GM04504 (cell line): Measurements from ENCODE around the gene CCL16.
"Not testable (repeated sequence)": the region's sequence is repeated elsewhere in the genome, so short reads cannot be mapped to it uniquely, and the experiment has no call there.

Experiments used
- DNase-seq: peaks from one replicate; pipeline ENCODE4 v3.0.0-alpha.2; 2012; ENCODE audit warnings: low read depth

CCL16 gene

DNA sequence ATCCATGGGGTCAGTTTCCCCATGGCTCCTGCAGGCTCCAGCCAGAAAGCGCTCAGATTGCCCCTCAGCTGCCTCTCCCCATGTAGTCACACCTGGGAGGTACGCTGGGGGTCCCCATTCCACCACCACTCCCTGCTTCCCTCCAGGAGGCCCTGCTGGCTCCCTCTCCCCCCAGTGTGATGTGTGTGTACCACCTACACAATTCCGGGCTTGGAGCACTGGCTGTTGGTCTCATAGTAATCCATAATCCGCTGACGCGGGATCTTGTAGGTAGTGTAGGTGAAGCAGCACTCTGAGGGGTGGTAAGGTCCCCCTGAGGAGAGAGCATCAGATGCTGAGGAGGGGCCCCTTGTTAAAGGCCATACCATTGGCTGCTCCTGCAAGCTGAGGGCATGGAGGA lies 2.8 kb upstream of the CCL16 start:
- no peak for DNase-seq

DNA sequence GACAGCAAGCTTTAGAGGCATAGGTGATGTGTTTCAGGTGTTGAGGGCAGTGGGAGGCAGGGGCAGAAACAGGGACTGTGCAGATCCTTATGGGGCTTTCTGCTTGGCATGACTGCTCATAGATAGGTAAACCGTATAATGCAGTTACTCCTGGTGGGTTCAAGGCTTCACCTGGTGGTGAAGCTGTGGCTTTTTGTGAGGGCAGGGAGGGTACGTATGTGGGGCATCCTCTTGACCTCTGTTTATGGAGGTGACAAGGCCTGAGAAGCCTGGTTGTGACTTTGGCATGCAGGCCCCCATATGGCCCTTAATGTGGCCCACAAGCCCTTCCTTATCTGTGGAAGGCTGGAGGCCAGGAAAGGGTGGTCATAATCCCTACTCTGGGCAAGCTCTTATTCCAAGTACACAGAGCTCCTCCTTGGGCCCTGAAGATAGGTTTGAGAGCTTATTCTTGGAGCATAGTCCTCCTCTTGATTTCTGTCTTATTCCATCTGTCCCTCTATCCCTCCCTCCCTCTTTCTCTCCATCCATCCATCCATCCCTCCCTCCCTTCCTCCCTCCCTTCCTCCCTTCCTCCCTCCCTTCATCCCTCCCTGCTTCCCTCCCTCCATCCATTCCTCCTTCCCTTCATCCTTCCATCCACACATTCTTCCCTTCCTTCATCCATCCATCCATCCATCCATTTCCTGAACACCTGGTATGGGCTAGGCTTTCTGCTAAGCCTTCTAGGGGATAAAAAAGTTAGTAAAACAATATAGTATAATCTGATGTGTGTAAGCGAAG lies 1.3 kb upstream of the CCL16 start:
- no peak for DNase-seq

DNA sequence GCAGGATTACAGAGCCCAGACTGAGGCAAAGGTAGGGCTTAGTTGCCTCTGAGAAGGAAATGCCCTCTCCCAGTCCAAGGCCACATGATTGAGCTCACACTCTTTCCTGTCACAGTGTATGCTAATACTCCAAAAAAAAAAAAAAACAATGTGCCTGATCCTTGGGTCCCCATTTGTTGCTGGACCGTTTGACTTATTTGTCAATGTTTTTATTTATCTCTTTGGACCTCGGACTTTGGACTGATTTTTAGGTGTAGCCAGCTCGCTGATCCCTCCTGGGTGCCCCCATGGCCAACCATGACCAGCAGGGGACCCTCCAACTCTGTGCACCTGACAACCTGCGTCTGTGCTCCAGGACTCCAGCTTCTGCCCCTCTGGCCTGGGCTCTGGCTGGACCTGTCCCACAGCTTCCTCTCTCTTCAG lies 622 bp upstream of the CCL16 start:
- no peak for DNase-seq

DNA sequence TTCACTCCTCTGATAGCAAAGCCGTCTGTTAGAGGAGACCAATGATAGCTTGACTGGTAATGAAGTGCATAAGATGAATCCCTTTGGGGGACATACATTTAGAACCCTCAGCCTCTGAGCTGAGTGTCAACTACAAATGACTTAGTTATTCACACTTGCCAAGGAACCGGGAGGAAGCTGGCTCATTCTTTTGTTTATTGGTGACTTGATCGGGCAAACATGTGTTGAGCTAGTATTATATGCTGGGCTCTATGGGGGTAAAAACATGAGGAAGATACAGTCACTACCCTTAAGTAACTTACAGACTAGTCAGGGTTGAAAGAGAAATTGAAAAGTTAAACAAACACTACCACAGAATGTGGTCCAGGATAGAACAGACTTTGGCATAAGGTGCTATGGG lies 3.0 kb downstream of the CCL16 start:
- no peak for DNase-seq

DNA sequence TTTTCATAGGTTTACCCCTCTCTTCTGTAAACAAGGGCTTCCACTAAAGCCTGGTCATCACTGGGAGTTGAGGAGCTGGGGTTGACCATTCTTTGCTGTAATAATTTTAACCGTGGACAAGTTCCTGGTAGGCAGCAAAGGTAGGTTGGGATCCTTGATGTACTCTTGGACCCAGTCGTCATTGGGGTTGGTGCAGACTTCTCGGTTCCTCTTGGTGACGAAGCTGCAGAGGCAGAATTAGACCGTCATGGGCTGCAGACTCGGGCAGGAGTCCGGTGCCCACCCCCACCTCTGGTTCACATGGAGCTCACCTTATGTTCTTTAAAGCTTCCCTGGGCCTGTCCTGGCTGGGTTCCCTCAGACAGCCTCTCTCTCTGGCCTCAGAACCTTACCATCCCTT lies 3.8 kb downstream of the CCL16 start:
- DNase-seq = no peak

DNA sequence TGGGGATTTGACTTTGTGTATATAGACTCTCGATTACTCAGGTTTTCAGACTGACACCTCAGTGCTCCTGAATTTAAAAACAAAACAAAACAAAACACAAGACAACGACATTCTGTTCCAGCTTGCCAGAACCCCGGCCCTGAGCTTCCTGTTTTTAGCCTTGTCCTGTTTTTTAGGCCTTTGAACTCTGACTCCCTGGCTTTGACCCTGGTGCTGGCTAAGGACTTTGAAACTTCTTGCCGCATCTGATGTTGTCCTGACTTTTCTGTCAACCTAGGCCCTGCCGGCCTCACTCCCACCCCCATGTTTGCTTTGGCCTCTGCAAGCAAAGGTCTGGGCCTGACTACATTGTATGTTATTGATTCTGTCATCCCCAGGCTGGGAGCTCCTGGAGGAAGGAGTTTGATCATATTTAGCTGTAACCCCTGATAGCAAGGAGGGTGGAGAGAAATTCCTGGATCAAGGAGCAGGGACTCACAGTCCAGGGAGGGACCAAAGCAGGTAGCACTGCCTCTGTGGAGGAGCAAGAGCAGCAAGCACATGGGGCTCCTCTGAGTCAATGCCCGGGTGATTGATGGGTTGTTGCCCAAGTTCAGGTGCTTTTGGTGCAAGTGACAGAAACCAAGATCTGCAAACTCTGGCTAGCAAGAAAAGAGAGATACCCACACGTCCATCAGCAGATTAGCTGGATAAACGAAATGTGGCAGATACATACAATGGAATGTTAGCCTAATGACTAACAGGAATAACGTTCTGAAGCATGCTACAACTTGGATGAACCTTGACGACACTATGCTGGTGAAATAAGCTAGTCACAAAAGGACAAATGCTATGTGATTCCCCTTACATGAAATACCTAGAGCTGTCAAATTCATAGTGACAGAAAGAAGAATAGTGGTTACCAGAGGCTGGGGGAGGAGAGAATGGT lies 7.7 kb downstream of the CCL16 start:
- no peak for DNase-seq

DNA sequence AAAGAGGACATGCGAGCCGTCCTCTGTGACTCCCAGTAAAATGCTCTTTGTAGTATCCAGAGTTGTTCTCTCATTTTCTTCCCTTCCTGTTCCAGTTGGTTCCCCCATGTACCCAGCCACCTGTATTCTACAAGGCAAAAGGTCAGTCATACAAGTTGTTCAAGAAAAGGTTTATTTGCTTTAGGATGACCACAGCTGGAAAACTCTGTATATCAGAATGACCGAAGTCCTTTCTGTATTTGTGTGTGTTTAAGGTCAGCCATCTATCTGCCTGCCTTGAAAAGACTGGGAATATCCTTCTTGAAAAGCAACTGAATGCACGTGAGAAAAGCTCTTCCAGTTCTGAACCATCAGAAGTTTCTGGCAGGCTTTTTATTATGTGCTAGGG lies 8.4 kb downstream of the CCL16 start:
- no peak for DNase-seq

DNA sequence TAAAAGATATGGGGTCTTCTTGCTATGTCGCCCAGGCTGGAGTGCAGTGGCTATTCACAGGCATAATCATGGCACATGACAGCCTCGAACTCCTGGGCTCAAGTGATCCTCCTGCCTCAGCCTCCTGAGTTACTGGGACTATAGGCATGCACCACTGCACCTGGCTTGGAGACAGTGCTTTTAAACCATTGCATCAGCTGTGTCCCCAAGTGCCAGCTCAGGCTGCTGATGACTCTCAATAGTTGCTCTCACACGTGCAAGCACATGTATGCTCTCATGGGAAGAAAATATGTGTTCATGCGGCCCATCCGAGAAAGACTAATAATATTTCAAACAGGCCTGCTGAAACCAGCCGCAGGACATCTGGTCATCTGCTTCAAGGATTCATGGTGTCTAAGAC lies 8.8 kb downstream of the CCL16 start:
- DNase-seq = no peak

DNA sequence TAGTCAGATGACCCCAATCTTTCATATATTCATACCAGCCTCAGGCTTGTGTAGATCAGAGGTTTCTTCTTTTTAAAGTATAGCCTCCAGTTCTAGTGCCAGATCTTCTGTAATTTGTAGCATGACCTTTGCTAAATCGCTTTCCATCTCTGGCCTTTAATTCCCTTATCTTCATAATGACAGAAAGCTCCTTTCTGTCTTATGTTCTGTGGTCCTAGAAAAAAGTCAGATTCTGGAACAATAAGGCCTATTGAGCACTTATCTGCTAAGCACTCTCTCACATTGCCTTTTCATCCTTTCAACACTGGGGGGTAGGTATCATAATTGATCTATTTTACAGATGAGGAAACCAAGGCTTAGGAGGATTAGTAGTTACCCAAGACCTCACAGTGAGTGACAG lies 9.2 kb downstream of the CCL16 start:
- DNase-seq = no peak

DNA sequence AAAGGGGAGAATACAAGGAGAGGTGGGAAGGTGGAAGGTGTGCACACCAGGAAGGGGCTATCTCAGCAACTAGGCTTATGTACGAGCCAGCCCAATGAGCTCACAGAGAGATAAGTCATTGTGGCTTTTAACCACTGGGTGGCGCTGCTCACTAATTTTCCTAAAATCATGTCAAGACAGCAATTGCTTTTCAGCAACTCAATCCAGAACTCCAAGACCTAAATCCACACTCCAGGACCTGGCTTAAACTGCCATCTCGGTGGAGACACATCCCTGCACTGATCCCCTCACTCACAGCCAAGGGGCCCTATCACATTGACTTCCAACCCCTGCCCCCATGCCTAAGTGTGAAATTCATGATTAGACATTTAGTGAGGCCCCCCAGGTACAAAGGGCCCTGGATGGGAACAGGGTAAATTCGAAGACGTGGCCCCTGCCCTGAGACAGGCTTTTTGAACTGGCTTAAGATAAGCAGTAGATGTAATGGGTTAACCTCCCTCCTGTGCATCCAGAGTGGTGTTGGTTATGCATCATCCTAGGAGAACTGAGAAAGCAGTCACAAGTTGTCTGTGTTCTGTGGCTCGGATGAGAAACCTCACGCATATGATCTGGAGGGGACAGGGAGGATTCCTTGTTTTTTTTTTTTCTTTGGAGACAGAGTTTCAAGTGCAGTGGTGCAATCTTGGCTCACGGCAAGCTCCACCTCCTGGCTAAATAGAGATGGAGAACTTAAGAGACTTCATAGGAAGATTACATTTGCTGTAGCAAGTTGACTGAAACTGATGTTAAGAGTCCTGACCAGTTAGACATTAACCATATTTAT lies 11.5 kb downstream of the CCL16 start:
- peak; percentile 45 for DNase-seq

DNA sequence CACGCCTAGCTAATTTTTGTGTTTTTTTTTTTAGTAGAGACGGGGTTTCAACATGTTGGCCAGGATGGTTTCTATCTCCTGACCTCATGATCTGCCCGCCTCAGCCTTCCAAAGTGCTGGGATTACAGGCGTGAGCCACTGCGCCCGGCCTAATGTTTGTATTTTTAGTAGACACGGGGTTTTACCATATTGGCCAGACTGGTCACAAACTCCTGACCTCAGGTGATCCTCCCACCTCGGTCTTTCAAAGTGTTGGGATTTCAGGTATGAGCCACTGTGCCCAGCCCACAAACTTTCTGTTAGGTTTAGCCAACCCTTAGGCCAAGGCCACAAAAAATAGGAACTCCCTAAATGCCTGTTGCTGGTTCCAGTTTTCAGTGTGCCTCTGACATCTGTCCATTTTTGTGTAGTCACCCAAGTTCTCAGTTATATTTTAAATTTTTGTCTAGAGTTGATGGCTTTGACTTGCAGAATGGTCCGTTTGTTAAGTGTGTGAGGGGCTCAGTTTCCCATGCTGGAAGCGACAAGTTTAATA lies 12.7 kb downstream of the CCL16 start:
- no peak for DNase-seq

DNA sequence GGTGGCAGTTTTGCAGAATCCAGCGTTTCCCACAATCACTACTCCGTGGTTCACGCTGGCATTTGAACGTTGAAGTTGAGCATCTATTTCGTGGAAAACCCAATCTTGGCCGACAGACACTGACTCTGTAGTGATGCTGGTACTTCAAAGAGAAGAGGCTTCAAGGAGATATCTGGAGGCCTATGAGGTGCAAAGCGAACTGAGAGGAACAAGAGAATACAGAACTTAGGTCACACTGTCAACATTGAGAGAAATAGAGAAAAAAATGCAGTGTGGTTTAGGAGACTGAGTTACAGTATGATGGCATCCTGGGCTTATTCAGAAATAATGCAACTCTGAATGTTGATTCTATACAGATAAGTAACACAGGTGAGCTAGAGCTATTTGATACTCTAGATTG lies 16.0 kb downstream of the CCL16 start:
- no peak for DNase-seq

DNA sequence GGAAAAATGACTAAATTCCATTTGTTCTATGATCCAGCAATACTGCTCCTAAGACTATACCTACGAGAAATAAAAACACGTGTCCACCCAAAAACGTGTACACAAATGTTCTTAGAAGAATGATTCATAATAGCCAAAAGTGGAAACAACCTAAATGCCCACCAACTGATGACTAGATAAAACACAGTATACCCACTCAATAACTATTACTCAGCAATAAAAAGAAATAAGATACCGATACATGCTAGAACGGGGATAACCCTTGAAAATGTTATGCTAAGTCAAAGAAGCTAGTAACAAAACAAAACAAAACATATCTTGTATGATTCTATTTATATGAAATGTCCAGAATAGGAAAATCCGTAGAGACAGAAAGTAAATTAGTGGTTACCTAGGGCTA lies 17.6 kb downstream of the CCL16 start:
- DNase-seq = no peak

DNA sequence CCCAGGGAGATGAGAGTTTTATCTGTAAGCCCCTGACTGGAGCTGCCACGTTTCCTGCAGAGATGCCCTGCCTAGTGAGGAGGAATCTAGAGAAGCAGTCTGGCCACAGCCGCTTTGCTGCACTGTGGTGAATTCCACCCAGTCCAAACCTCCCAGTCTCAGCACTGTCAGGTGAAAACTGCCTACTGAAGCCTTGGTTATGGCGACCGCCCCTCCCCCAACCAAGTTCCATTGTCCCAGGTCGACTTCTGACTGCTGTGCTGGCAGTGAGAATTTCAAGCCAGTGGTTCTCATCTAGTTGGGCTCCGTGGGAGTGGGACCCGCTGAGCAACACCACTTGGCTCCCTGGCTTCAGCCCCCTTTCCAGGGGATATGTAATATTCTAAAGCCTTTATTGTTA lies 27.6 kb downstream of the CCL16 start:
- DNase-seq = no peak

DNA sequence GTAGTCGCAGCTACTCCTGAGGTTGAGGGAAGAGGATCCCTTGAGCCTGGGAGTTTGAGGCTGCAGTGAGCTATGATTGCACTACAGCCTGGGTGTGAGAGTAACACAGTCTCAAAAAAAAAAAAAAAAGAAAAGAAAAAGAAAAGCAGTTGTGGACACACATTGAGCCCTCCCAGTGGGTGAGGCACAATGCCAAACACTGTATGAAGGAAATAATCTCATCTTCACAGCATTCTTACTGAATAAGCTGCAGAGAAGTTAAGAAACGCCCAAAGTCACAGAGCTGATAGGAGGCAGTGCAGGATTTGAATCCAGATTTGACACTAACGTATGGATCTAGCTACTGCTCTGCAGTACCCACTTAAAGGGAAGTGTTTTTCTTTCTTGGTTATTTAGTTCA lies 31.9 kb downstream of the CCL16 start:
- DNase-seq = no peak

DNA sequence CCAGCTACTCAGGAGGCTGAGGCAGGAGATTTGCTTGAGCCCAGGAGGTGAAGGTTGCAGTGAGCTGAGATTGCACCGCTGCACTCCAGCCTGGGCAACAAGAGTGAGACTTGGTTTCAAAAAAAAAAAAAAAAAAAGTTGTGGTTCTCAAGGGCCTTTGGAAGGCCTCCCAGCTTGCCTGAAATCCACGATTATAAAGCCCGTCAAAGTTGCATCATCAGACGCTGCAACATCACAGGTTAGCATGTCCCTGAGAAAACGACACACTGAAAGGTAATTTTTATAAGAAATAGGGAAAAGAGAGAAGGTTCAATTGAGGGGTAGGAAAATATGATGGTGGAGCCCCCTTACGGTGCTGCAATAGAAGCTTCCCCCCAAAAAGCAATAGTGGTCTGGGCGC lies 33.2 kb downstream of the CCL16 start:
- DNase-seq = no peak

DNA sequence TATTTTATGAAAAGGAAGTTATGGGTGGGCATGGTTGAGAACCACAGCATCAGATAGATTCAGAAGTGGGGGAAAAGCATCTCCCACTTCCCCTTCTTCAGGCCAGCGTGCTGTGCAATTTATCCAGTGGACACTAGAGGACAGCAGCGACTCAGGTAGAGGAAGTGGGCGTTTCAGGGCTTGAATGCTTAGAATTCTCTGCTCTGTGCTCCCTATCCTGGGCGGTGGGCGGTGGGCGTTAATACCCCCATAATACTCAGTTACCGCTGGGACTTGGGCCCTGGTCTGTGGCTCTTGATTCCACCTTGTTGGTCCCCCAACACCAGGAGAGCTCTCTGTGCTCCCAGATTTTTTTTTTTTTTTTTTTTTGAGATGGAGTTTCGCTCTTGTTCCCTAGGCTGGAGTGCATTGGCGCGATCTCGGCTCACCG lies 34.1 kb downstream of the CCL16 start:
- no peak for DNase-seq

DNA sequence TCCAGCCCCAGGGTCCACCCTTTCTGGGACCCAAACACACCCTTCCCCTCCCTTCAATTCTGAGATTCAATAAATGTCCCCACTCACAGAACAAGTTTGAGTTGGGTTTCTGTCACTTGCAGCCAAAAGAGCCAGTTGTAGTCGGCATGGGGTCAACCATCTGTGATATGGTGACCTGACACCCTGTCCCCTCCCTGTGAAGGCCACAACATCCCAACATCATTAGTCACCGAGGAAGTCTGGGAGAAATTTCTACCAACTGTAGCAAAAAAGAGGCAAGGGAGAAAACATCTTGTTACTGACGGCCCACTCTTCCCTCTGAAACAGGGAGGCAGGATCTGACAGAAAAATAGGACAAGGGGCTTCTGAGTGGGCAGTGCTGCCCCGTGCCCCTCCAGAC lies 37.1 kb downstream of the CCL16 start:
- no peak for DNase-seq

DNA sequence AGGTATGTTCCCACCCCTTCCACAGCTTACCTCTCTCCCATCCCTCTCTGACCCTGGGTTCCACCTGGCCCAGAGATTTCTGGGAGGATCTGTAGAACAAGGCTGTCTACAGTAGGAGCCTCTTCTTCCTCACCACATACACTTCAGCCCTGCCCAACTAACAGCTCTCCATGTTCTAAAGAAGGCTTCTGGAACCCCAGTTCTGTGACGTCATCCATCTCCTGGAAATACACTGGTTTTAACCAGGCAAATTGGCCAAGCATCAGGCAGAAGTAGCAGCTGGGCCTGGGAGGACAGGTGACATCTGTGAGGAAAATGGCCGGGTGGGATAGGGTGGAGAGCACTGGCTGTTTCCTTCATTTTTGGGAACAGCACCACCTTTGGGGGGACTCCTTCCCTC lies 37.8 kb downstream of the CCL16 start, which contains the start of gene LYZL6:
Gene LYZL6 (minus strand): TSS at position 177 of the 400 bp plus-strand sequence. CDS start 4,357 bp downstream, outside the sequence.
- no peak for DNase-seq

DNA sequence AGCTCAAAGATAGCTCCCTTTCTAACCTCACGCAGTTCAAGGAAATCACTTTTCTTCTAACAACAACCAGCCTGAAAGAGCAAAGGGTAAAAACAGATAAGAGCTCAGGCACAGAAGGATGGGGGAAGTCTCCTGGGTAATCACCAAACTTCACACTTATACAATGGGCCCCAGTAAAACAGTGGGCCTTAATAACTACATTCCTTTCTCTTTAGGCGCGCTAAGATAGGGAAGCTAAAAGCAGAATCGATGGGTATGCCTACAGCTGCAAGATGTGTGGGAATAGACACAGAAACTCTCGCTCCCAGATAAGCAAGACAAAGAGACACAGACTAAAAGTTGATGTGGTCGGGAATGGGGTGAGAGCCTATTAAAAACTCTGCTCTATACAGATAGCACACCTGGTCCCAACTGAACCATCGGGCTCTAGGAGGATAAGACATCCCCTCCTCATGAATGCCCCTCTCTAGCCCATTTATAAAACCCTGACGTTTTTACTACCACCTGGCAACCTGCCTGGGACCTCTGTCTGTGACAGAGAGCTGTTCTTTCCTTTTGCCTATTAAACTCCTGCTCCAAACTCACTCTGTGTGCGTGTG lies 38.6 kb downstream of the CCL16 start:
- DNase-seq = no peak

DNA sequence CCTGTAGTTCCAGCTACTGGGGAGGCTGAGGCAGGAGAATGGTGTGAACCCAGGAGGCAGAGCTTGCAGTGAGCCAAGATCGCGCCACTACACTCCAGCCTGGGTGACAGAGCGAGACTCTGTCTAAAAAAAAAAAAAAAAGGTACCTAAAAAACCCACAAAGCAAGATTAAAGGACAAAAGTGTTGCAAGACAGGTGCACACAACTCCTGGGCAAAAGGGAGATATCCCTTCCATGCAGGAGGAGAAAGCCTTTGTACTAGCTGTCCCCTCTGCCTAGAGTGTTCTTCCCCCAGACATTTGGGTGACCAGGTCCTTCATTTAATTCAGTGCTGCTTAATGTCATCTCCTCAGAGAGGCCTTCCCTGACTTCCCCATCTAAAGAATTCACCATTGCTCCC lies 42.8 kb downstream of the CCL16 start:
- not testable (repeated sequence) for DNase-seq

DNA sequence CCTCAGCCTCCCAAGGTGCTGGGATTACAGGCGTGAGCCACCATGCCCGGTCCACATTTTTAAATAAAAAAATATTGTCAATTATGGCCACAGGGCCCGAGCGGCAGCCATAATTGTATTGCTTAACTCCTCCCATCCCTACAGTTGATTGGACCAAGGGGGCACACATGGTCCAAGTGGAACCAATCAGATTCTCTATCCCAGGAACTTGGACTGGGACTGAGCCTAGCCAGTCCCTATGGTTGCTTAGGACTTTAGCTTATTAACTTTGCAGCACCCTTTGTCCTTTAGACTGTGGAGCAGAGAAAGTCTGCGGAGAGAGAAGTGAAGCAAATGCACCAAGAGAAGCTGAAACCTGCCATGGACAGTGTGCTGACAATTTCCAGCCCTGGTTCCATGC lies 45.2 kb downstream of the CCL16 start:
- no peak for DNase-seq
